ENCODE results near the gene FADS1.

Gene FADS1

DNA sequence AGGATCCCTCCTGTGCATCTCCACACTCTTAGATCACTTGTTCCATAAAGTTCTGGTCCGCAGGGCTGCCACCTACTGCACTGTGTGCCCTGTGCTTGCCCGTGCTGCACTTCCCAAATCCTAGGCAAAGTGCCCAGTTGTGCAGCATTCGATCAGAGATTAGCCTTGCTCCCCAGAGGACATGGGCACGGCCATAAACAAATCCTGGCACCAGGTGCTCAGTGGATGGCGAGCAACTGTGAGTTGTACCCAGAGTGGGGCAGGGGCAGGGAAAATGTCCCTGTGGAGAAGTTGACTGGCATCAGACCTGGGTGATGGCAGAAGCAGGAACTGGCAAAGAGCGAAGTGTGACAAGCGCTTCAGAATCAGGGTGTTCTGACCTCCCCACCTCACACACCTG lies 16.0 kb upstream of the FADS1 start:
- Histone ChIP-seq H3K4me3 (ENCODE audit: low read depth, low read length) (no peak overlapping the region), H3K9ac (ENCODE audit: low read depth, low read length) (no peak overlapping the region)

DNA sequence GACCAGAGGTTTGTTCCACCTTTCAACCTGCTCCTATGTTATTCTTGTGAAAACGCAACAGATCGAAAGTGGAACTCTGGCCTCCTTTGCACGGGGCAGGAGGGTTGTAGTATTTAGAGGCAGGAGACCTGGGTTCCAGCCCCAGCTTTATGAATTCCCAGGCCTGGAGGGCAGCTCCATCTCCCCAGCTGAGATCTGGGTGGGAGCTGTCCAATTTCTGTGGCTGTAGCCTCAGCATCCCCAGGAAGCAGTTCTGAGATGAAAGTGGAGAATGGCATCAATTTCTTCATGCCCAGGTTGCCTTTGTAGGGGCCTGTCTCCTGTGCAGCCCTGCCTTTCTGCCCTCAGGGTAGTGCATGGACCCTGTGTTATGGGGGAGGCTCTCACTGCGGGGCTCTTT lies 15.4 kb upstream of the FADS1 start:
- peaks cover 37% of the 10 kb centered on the region for H3K4me1 ChIP-seq (ENCODE audit: control insufficient read depth, insufficient read depth, low read length)
- H3K9me3 ChIP-seq (ENCODE audit: control insufficient read depth, insufficient read depth, low read length) = no peaks in the 10 kb centered on the region
- H3K36me3 ChIP-seq (ENCODE audit: control insufficient read depth, insufficient read depth, low read length) = peaks cover 18% of the 10 kb centered on the region
- H3K27ac ChIP-seq (ENCODE audit: low read depth, low read length) = no peak overlapping the region
- H3K9ac ChIP-seq (ENCODE audit: low read depth, low read length) = no peak overlapping the region
- H3K27me3 ChIP-seq (ENCODE audit: control insufficient read depth, insufficient read depth, low read length) = no peaks in the 10 kb centered on the region
- H3K4me3 ChIP-seq (ENCODE audit: low read depth, low read length) = no peak overlapping the region

More for the DNA sequence above, 16.0 kb upstream of the FADS1 start:
- no peak overlapping the region for H3K27ac ChIP-seq (ENCODE audit: low read depth, low read length)
- no peaks in the 10 kb centered on the region for H3K27me3 ChIP-seq (ENCODE audit: control insufficient read depth, insufficient read depth, low read length)
- H3K4me1 ChIP-seq (ENCODE audit: control insufficient read depth, insufficient read depth, low read length) = peaks cover 37% of the 10 kb centered on the region
- no peaks in the 10 kb centered on the region for H3K9me3 ChIP-seq (ENCODE audit: control insufficient read depth, insufficient read depth, low read length)
- H3K36me3 ChIP-seq (ENCODE audit: control insufficient read depth, insufficient read depth, low read length) = peaks cover 24% of the 10 kb centered on the region

DNA sequence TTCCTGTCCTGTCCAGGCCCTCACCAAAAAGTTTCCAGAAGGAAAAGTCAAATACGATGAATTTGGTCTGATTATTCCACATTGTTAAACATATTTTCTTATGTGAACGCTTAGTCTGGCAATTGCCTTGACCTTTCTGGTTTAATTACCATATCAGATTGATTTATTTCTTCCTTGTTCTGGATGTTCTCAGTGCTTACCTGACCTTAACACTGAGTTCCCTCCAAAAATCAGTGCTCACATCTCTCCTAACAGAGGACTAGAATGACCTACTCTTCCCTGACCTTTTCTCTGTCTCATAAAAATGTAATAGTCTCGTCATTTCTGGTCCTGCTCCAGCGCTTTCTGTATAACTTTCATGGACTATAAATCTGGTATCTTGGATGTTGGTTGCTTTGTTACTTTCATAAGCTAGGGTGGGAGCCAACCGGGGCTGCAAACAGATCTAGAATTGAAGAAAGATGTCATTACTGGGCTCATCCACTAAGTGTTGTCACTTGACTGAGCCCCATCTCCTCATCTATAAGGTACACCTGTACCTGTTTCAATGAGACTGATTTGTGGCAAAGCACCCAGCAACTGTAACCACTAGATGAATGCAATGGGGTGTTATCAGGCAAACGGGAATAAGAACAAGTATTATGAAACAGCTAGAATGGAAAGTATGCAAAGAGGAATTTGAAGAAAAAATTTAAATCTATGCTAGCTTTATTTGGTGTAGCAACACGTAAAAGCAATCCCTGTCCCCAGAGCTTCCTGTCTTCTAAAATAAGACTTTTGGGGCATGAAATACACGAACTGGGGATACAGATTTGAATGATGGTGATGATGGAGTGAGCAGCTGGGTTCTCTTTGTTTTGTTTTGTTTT lies 13.7 kb upstream of the FADS1 start:
- Histone ChIP-seq H3K9me3 (ENCODE audit: control insufficient read depth, insufficient read depth, low read length) (no peaks in the 10 kb centered on the region), H3K27ac (ENCODE audit: low read depth, low read length) (no peak overlapping the region), H3K9ac (ENCODE audit: low read depth, low read length) (no peak overlapping the region), H3K36me3 (ENCODE audit: control insufficient read depth, insufficient read depth, low read length) (peaks cover 14% of the 10 kb centered on the region), H3K27me3 (ENCODE audit: control insufficient read depth, insufficient read depth, low read length) (no peaks in the 10 kb centered on the region), H3K4me1 (ENCODE audit: control insufficient read depth, insufficient read depth, low read length) (peaks cover 45% of the 10 kb centered on the region), H3K4me3 (ENCODE audit: low read depth, low read length) (peak overlapping the region; percentile 68)

DNA sequence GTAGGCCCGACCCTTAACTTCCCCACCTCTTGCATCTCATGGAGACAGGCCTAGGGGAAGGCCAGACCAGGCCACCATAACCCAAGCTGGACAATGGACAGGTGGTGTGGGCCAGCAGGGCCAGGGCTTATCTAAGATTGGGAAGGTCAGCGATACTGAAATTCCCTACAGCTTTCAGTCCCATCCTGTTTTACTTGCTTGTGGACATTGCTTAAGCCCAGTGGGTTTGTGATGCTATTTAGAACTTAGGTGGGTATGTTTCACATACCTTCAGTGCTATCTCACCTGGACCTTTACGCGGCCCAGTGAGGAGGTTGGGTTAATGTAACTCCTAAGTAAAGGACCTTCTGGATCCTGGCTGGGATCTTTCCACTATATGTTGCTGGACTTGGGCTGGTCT lies 13.0 kb upstream of the FADS1 start:
- H3K27me3 ChIP-seq (ENCODE audit: control insufficient read depth, insufficient read depth, low read length) = no peaks in the 10 kb centered on the region
- H3K9ac ChIP-seq (ENCODE audit: low read depth, low read length) = no peak overlapping the region
- H3K36me3 ChIP-seq (ENCODE audit: control insufficient read depth, insufficient read depth, low read length) = peaks cover 14% of the 10 kb centered on the region
- H3K4me1 ChIP-seq (ENCODE audit: control insufficient read depth, insufficient read depth, low read length) = peaks cover 42% of the 10 kb centered on the region
- no peaks in the 10 kb centered on the region for H3K9me3 ChIP-seq (ENCODE audit: control insufficient read depth, insufficient read depth, low read length)
- peak overlapping the region; percentile 68 for H3K4me3 ChIP-seq (ENCODE audit: low read depth, low read length)
- no peak overlapping the region for H3K27ac ChIP-seq (ENCODE audit: low read depth, low read length)

DNA sequence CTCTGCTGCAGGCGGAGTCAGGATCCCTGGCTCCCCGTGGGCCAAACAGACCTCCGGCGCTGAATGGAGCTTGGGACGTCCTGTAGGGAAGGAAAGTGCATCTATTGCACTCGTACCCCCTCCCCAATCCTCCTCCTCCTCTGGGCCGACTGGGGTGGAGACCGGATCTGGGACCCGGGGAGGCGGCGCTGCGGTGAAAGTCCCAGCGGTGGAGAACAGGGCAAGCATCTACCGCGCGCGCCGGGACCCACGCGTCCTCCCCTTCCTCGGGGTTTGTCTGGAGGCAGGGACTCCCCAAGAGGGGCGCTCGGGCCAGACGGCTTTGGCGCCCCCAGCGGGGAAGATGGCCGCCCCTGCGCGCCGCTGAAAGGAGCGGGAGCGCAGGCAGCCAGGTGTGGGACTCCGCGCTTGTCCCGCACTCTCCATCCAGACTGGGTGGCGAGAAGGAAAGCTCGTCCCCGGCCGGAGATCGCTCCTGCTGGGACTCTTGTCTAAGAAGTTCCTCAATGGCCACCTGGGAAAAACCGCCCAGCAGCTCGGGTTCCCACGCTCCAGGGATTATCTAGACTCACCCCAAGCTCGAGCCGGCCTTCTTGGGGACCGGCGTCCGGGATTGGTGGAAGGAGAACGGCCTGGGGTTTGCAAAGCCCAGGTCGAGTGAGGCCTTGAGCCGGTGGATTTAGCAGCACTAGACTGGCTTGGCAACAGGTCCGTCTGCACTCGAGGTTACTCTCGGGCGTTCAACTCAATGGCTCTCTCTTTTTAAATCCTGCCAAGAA lies 12.0 kb upstream of the FADS1 start:
- Histone ChIP-seq H3K36me3 (ENCODE audit: control insufficient read depth, insufficient read depth, low read length) (peaks cover 13% of the 10 kb centered on the region), H3K4me1 (ENCODE audit: control insufficient read depth, insufficient read depth, low read length) (peaks cover 33% of the 10 kb centered on the region), H3K4me3 (ENCODE audit: low read depth, low read length) (peak overlapping the region; percentile 68), H3K9me3 (ENCODE audit: control insufficient read depth, insufficient read depth, low read length) (no peaks in the 10 kb centered on the region), H3K9ac (ENCODE audit: low read depth, low read length) (peak overlapping the region; percentile 64), H3K27me3 (ENCODE audit: control insufficient read depth, insufficient read depth, low read length) (no peaks in the 10 kb centered on the region), H3K27ac (ENCODE audit: low read depth, low read length) (peak overlapping the region; percentile 93)

DNA sequence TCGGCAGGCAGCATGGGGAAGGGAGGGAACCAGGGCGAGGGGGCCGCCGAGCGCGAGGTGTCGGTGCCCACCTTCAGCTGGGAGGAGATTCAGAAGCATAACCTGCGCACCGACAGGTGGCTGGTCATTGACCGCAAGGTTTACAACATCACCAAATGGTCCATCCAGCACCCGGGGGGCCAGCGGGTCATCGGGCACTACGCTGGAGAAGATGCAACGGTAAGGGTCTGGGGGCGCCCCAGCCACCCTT lies 11.5 kb upstream of the FADS1 start:
- Histone ChIP-seq H3K4me1 (ENCODE audit: control insufficient read depth, insufficient read depth, low read length) (peaks cover 28% of the 10 kb centered on the region), H3K4me3 (ENCODE audit: low read depth, low read length) (peak overlapping the region; percentile 68), H3K27ac (ENCODE audit: low read depth, low read length) (peak overlapping the region; percentile 93), H3K36me3 (ENCODE audit: control insufficient read depth, insufficient read depth, low read length) (peaks cover 11% of the 10 kb centered on the region), H3K27me3 (ENCODE audit: control insufficient read depth, insufficient read depth, low read length) (no peaks in the 10 kb centered on the region), H3K9me3 (ENCODE audit: control insufficient read depth, insufficient read depth, low read length) (no peaks in the 10 kb centered on the region), H3K9ac (ENCODE audit: low read depth, low read length) (peak overlapping the region; percentile 64)

DNA sequence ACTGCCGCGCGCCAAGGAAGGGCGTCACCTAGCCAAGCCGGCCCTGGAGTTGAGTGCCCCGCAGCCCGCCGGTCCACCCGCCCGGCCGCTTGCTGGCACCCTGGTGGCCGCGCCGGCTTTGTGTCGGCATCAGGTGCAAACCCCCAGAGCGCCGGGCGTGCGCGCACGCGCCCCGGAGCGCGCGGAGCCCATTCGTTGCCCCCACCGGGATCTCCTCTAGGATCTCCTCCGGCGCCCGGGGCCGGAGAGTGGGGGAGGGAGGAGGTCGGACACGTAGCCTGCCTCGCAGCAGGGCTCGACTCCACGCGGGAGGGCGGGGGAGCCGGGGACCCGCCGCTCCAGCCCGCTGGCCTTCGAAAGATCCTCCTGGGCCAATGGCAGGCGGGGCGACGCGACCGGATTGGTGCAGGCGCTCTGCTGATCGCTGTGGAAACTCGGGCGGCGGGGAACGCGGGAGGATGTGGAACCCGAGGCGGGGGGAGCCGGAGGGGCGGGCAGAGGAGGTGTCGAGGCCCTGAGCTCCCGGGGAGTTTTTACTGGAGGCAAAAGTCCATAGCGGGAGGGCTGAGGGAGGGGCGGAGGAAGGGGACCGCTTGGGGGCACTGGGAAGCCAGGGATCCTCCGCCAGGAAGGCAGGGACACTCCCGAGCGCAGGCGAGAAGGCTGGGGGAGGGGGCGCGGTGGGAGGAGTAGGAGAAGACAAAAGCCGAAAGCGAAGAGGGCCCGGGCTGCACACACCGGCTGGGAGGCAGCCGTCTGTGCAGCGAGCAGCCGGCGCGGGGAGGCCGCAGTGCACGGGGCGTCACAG lies 11.0 kb upstream of the FADS1 start, which contains the start of gene FADS2:
FADS2 (plus strand) TSS at position 730 of the 808 bp plus-strand sequence. CDS start 91 bp downstream, outside the sequence.
- Histone ChIP-seq H3K4me3 (ENCODE audit: low read depth, low read length) (peak within 1 kb of the TSS; percentile 68), H3K27ac (ENCODE audit: low read depth, low read length) (peak within 1 kb of the TSS; percentile 93), H3K9ac (ENCODE audit: low read depth, low read length) (peak within 1 kb of the TSS; percentile 85), H3K9me3 (ENCODE audit: control insufficient read depth, insufficient read depth, low read length) (no peaks in the 10 kb centered on the region), H3K4me1 (ENCODE audit: control insufficient read depth, insufficient read depth, low read length) (peaks cover 24% of the 10 kb centered on the region), H3K36me3 (ENCODE audit: control insufficient read depth, insufficient read depth, low read length) (peaks cover 10% of the 10 kb centered on the region), H3K27me3 (ENCODE audit: control insufficient read depth, insufficient read depth, low read length) (no peaks in the 10 kb centered on the region)

DNA sequence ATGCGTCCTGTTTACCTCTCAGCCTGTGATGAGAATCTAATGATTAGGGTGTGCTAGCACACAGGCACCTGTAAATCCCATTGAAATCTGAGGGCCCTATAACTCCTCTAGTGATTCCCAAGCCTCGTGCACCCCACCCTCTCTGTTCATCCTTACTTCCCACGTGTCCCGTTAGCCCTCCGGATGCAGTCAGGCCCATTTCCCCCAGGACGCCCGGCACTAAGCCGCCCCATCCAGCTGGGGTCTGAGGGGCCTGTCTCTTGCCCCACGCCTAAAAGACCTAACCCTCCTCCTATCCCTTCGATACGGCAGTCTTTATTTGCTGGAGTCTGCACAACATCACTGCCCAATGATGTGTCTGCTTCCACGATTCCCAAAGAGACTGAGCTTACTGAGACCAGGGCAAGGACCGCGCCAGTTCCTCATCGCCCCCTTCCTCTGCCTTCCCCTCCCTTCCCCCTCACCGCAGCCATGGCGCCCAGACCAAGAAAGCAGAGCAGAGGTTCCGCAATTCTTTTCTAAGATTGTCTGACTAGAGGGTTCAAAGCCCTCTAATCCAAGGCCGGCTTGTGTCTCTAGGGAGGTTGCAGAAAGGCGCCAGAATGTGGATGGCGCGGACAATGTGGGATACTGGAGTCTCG lies 10.2 kb upstream of the FADS1 start:
- H3K27ac ChIP-seq (ENCODE audit: low read depth, low read length) = peak overlapping the region; percentile 93

DNA sequence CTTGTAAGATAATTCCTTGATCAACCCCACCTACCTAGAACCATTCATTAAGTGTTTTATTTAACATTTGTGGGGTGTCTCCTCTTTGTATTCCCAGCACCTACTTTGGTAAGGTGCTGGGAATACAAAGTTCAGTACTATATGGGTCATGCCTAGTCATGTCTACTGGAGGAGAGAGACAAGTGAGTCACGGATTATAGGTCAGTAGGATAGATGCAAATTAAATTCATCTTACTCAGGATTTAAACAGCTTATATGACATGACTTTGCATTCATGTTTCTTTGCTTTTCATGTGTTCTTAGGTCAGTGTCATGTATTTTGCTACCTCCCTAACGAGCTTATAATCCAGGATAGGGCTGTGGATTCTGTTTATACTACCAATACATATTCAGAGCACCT lies 3.4 kb upstream of the FADS1 start:
- H3K9me3 ChIP-seq (ENCODE audit: control insufficient read depth, insufficient read depth, low read length) = no peaks in the 10 kb centered on the region

More for the DNA sequence above, 10.2 kb upstream of the FADS1 start:
- Histone ChIP-seq H3K36me3 (ENCODE audit: control insufficient read depth, insufficient read depth, low read length) (peaks cover 3% of the 10 kb centered on the region; the same call in 1 of the 2 replicates), H3K4me3 (ENCODE audit: low read depth, low read length) (peak overlapping the region; percentile 68), H3K9me3 (ENCODE audit: control insufficient read depth, insufficient read depth, low read length) (no peaks in the 10 kb centered on the region), H3K4me1 (ENCODE audit: control insufficient read depth, insufficient read depth, low read length) (peaks cover 24% of the 10 kb centered on the region), H3K9ac (ENCODE audit: low read depth, low read length) (peak overlapping the region; percentile 85), H3K27me3 (ENCODE audit: control insufficient read depth, insufficient read depth, low read length) (no peaks in the 10 kb centered on the region)

DNA sequence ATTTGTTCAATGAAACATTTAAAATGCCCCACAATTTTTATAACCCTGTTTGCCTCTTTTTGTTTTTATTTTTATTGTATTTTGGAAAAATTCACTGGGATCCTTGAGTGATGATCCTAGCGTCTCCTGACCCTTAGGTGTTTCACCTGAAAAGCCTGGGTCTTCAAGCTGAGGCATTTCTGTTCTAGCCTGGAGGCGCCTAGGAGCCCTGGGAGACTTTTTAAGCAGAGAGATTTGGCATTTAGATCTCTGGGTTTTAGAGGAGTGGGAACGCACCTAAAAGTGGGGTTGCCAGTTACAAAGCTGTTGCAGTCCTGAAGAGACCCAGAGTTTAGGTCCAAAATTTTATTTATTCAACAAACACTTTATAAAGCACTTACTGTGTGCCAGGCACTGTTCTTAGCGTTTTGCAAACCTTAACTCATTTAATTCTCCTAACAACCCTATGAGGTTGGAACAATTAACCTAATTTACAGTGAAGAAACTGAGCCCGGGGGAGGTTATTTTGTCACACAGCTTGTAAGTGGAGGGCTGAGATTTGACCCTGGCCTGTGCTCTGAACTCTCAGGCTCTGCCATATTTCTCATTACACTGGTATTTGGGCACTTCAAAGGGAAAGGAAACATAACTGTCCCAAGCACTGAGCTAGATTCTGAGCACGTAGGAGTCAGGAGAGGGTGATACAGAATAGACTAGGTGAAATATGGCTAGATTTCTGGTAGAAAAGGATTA lies 834 bp upstream of the FADS1 start:
- Histone ChIP-seq H3K4me3 (ENCODE audit: low read depth, low read length) (peak overlapping the region; percentile 76), H3K4me1 (ENCODE audit: control insufficient read depth, insufficient read depth, low read length) (peaks cover 12% of the 10 kb centered on the region), H3K36me3 (ENCODE audit: control insufficient read depth, insufficient read depth, low read length) (peaks cover 14% of the 10 kb centered on the region), H3K27ac (ENCODE audit: low read depth, low read length) (peak overlapping the region; percentile 98), H3K27me3 (ENCODE audit: control insufficient read depth, insufficient read depth, low read length) (no peaks in the 10 kb centered on the region), H3K9ac (ENCODE audit: low read depth, low read length) (peak overlapping the region; percentile 71), H3K9me3 (ENCODE audit: control insufficient read depth, insufficient read depth, low read length) (no peaks in the 10 kb centered on the region)

More for the DNA sequence above, 3.4 kb upstream of the FADS1 start:
- Histone ChIP-seq H3K4me1 (ENCODE audit: control insufficient read depth, insufficient read depth, low read length) (peaks cover 9% of the 10 kb centered on the region), H3K4me3 (ENCODE audit: low read depth, low read length) (no peak overlapping the region), H3K27ac (ENCODE audit: low read depth, low read length) (no peak overlapping the region), H3K36me3 (ENCODE audit: control insufficient read depth, insufficient read depth, low read length) (no peaks in the 10 kb centered on the region; the same call in 1 of the 2 replicates), H3K27me3 (ENCODE audit: control insufficient read depth, insufficient read depth, low read length) (no peaks in the 10 kb centered on the region), H3K9ac (ENCODE audit: low read depth, low read length) (no peak overlapping the region)
